HepG2 (cell line): ENCODE results near the gene SLX4.

ENCODE experiments used
- E2F5 ChIP-seq: sonication (generic); formaldehyde crosslinking; conservative IDR thresholded peaks from 2 replicates; pipeline ENCODE4 v1.4.0; 2020; ENCODE audit warnings: missing genetic modification reagents
- KLF13 ChIP-seq: sonication (generic); formaldehyde crosslinking; IDR thresholded peaks from 2 replicates; pipeline ENCODE4 v1.4.0; 2020; ENCODE audit warnings: mild to moderate bottlenecking, missing genetic modification reagents
- TF ChIP-seq, protein P1 (sequence below): sonication (generic); formaldehyde crosslinking; IDR thresholded peaks from 2 replicates; pipeline ENCODE4 v1.5.0; 2020; ENCODE audit warnings: mild to moderate bottlenecking, missing genetic modification reagents, moderate library complexity
- TF ChIP-seq, protein P2 (sequence below): sonication (generic); formaldehyde crosslinking; IDR thresholded peaks from 2 replicates; pipeline ENCODE4 v1.8.1; 2023; ENCODE audit warnings: mild to moderate bottlenecking, moderate library complexity, missing genetic modification reagents

DNA sequence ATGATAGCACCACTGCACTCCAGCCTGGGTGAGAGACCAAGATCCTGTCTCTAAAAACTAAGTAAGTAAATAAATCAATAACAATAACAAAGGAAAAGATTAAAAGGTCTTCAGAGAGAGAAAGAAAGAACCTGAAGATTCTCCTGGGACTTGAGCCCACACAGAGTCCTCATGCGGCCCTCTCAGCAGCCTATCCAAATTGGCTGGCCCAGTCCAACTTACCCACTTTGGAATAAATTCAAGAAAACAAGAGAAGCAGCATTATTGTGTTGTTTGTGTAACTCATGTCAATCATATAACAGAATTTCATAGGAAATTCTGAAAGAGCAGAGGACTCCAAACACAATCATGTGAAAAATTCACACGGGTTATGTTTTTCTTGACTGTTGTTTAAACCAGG, 3.8 kb downstream of the SLX4 start:
- TF ChIP-seq KLF13 (no peak), E2F5 (CRISPR knock-in tag) (no peak)
- TF ChIP-seq, protein P1, sequence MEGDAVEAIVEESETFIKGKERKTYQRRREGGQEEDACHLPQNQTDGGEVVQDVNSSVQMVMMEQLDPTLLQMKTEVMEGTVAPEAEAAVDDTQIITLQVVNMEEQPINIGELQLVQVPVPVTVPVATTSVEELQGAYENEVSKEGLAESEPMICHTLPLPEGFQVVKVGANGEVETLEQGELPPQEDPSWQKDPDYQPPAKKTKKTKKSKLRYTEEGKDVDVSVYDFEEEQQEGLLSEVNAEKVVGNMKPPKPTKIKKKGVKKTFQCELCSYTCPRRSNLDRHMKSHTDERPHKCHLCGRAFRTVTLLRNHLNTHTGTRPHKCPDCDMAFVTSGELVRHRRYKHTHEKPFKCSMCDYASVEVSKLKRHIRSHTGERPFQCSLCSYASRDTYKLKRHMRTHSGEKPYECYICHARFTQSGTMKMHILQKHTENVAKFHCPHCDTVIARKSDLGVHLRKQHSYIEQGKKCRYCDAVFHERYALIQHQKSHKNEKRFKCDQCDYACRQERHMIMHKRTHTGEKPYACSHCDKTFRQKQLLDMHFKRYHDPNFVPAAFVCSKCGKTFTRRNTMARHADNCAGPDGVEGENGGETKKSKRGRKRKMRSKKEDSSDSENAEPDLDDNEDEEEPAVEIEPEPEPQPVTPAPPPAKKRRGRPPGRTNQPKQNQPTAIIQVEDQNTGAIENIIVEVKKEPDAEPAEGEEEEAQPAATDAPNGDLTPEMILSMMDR (CRISPR knock-in tag) = no peak
- TF ChIP-seq, protein P2, sequence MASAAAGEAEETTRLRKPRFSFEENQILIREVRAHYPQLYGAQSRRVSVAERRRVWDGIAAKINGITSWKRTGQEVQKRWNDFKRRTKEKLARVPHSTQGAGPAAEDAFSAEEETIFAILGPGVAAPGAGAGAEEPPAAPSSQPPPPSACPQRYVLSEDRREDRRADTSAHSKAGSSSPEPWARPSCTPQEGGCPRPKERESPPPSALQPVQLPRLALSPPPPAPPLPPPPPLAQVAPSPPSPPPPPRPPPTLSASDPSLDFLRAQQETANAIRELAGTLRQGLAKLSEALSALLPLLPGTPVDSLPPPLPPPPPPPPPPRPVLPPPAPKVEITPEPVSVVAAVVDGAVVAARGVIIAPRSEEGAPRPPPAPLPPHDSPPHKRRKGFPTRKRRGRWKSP = no peak
